Cerebellar cortex (tissue), 1 donor: ENCODE measurements around the gene KCNQ2.

Source experiments
- DNase-seq: peaks from one replicate; pipeline ENCODE4 v3.0.0-alpha.2; 2015; ENCODE audit warnings: low spot score

KCNQ2 gene

DNA sequence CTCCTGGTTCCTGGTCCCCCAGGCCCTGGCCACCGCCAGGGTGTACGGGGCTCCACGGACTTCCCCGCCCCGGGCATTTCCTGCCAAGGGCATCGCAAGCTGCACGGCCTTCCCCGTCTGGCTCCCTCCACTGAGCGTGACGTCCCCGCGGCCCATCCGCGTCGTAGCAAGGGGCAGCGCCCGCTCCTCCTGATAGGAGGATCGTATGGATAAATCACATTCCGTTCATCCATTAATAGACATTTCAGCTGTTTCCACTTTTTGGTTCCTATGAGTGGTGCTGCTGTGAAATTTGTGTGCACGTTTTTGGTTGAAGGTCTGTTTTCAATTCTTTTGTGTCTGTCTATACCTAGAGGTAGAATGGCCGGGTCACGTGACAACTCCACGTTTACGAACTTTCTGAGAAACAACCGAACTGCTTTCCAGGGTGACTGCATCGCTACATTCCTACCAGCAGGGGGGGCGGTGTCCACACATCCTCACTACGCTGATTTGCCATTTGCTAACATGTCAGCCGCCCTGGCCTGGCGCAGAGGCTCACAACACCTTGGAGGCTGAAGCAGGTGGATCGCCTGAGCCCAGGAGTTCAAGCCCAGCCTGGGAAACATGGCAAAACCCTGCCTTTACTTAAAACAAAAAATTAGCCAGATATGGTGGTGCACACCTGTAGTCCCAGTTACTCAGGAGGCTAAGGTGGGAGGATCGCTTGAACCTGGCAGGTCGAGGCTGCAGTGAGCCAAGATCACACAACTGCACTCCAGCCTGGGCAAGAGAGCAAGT is 37.7 kb downstream of the KCNQ2 start:
- peak; percentile 91 for DNase-seq

DNA sequence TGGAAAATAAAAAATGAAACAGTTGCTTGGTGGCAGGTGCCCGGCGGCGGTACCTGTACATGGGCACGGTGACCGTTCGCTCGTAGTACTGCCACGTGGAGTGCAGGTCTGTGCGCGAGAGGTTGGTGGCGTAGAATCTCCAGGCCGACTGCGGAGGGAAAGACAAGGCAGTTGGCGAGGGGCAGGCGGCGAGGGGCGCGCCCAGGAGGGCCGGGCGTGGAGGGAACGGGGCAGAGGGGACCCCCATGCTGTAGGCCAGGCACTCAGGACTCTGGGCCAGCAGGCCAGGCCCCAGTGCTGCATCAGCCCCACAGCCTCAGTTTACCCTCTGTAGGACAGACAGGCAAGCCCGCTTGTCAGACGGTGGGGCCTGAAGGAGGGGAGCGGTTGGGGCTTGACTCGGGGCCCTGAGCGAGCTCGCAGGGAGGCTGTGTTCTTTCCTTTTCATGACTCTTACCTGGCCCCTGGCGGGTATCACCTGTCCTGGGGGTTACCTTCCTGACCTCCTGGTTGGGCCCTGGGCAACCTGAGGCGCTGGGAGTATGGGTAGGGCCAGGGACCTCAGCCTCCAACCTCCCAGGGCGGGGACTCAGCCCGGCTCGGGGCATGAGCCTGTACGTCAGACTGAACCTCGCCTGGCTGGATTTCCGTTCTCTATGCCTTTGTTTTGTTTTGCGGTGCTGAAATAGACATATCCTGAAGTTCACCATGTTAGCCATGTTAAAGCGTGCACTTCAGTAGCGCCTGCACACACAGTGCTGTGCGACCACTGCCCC is 38.5 kb downstream of the KCNQ2 start:
- DNase-seq = no peak

GRCh38 chr20:63433351-63433750 is 39.1 kb downstream of the KCNQ2 start:
- DNase-seq = no peak

DNA sequence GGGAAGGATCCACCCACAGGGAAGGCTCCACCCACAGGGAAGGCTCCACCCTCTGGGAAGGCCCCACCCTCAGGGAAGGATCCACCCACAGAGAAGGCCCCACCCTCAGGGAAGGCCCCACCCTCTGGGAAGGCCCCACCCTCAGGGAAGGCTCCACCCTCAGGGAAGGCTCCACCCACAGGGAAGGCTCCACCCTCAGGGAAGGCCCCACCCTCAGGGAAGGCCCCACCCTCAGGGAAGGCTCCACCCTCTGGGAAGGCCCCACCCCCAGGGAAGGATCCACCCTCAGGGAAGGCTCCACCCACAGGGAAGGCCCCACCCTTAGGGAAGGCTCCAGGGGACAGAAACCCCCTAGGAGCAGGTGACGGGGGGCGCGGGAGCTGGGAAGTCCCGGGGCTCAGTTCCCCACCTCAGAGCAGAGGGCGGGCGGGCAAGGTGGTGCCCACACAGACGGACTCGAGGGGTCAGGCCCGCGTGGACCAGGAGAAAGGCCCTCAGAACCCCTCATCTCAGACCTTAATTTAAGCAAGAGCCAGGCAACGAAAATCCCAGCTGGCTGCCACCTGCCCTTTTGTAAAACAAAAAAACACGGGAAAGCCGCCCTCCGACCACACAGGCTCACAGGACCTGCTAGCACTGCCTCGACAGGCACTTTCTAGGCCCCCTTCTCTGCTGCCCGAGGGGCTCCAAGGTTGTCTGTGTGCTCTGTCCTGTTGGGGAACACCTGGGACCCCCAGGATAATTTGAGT is 39.7 kb downstream of the KCNQ2 start:
- no peak for DNase-seq

DNA sequence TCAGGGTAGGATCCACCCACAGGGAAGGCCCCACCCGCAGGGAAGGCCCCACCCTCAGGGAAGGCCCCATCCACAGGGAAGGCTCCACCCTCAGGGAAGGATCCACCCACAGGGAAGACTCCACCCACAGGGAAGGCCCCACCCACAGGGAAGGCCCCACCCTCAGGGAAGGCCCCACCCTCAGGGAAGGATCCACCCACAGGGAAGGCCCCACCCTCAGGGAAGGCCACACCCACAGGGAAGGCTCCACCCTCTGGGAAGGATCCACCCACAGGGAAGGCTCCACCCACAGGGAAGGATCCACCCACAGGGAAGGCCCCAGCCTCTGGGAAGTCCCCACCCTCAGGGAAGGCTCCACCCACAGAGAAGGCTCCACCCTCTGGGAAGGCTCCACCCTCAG is 40.5 kb downstream of the KCNQ2 start:
- DNase-seq = no peak

DNA sequence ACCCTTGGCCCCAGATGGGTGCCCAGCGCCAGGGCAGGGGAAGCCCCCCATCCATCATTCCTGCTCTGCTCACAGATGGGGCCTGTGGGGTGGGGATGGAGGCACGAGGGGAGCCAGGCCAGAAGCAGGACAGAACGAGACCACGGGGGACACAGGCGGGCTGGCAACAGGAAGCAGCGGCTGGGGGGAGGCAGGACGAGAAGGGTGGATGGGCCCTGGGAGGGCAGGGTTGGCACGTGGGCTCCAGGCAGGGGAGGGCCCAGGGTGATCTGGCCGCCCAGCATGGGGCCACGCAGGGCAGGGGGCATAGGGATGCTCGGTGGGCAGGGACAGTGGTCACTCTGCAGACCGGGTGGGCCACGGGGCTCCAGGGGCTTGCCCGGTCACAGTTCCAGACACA is 41.6 kb downstream of the KCNQ2 start:
- DNase-seq = no peak

GRCh38 chr20:63429992-63430391 is 42.5 kb downstream of the KCNQ2 start:
- DNase-seq = no peak

DNA sequence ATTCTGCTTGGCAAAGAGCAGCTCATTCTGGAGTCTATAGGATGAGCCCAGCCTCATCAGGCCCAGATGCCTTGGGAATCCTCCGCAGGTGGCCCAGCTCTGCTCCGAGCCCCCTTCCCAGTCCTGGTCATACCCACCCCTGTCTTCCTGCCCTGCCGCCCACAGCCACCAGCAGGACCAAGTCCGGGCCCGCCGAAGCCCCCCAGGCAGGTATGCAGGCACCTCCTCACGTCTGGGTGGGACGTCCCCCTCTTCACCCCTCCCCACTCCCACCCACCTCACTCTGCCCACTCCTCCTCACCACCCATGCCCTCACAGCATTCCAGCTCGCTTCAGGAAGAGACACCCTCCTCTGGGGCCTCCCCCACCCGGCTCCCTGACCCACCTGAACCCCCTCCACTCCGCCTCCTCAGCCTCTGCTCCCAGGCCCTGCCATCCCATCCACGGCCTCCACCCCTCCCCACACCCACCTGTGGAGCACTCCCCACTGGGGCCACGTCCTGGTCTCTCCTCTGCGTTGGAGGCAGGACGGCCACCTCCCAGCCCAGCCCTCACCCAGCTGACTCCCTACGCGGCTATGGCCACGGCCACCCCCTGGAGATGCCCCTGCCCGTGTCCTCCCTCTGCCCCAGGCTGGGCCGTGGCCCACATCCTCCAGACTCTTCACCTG is 43.4 kb downstream of the KCNQ2 start:
- DNase-seq = no peak

GRCh38 chr20:63427724-63428330 is 44.6 kb downstream of the KCNQ2 start:
- DNase-seq = peak; percentile 57

DNA sequence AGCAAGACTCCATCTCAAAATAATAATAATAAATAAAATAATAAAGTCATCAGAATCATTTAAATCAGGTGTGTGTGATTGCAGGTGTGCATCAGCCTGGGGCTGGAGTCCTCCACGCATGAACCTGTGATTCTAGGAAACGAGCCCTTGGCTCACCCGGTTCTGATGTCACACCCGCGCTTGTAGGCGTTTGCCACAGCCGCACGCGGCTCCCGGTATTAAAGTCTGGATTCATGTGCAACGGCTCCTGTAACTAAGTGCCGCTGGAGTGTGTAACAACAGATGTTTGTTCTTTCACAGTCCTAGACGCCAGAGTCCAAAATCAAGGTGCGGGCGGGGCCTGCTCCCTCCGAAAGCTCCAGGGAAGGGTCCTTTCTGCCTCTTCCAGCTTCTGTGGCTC is 45.2 kb downstream of the KCNQ2 start:
- no peak for DNase-seq

GRCh38 chr20:63425846-63426485 is 46.5 kb downstream of the KCNQ2 start:
- DNase-seq = no peak

DNA sequence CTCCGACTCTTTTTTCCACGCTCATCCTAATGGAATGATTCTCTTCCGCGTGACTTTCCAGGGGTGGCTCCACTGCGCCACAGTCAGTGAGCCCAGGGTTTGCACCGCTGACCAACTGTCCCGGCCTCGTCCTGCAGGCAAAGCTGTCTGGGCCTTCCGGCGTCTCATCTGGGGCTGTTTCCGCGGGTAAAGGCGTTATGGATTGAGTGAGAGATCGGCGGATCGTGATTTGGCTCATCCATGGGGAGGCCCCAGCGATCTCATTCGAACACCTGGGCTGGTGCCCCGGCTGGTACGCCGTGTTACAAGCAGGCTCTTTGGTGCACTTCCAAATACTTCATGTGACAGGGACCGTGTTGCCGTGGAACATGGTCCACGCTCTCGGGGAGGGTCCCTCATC is 47.8 kb downstream of the KCNQ2 start:
- no peak for DNase-seq

GRCh38 chr20:63423751-63424150 is 48.7 kb downstream of the KCNQ2 start:
- no peak for DNase-seq

- no peak for DNase-seq
Observed at GRCh38 chr20:63422653-63423052, 49.8 kb downstream of the KCNQ2 start.

DNA sequence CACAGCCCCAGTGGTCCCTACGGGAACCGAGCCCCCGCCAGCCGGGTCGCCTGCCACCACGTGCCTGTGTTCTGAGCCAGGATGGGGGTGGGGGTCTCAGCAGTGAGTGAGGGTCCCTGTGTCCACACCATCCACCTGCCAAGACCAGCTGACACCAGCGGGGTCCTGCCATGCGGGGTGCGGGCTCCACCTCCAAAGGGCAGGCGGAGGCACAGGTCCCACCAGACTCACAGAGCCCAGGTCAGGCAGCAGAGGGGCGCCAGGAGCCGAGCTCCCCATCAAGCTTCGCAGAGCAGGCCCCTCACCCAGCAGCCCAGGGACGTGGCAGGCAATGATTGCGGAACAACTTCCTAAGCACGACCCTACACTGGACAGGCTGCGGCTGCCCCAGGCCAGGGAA is 50.5 kb downstream of the KCNQ2 start:
- DNase-seq = no peak

DNA sequence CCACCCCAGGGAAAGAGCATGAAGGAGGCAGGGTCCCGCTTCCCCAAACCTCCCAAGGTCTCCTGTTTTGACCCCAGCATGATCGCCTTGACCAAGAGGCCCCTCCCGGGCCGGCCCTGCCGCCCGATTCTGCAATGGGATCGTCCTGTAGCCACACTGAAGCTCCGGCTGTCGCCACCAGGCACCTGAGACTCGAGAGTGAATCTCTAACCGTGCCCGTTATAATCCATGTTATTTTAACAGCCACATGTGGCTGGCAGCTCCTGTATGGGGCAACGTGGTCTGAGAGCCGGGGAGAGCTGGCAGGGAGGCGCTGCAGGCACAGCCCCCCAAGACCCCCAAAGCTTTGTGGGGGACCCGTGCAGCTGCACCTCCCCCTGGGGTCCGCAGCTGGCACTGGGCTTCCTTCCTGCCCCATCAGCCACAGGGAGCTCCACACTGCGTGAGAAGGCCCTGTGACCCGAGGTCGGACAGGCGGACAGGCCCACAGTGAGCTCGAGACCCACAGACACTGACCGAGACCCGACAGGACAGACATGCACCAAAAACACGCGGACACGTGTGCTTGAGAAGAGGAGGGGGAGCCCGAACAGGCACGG is 51.3 kb downstream of the KCNQ2 start:
- DNase-seq = no peak

GRCh38 chr20:63420359-63421093 is 51.9 kb downstream of the KCNQ2 start:
- no peak for DNase-seq

DNA sequence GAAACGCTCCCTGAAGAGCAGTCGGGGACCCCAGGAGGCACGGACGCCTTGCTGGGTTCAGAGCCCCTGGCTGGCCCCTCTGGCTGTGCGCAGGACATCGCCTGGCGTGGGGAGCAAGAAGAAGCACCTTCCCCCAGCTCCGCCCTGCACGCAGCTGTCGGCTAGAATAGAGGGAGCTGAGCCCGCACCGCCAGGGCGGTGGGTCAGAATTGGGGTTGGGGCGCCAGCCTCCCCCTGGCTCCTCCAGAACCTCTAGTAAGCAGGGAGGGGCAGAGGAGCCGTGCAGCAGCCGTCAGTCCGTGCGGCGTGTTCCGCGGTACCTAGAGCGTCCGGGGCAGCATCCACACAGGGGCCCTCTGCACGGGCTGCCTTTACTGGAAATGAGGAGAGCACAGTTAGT is 53.2 kb downstream of the KCNQ2 start:
- DNase-seq = no peak

DNA sequence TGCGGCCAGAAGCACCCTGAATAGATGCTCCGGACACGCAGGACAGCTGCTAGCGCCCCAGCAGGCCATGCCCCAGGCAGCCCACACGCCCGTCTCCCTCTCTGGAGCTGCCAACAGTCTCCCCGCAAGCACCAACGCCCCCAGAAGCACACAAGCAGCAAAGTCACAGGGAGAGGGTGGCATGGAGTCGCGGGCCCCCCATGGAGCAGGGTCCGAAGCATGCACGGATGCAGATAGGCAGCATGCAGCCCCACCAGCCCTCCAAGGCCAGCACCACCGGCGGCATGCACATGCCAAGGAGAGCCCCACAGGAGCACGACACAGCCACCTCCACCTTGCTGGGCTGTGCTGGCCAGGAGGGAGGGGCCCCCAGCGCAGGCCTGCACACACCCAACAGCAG is 53.8 kb downstream of the KCNQ2 start:
- DNase-seq = no peak

DNA sequence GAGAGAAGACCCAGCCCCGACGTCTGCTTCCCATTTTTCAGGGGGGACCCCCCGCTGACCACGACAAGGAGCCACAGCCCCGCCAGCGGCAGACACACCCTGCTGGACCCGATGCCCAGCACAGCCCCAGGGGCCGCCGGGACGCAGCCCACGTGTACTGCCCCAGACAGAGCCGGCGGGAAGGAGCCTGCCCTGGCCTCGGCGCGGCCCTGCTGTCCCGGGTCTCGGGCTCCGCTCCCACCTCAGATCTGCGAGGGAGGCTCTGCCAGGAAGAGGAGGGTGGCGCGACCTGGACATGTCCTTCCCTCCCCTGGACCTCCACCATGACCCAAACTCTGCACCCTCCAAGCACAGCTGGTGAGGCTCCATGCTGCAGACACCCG is 54.7 kb downstream of the KCNQ2 start:
- DNase-seq = no peak
